MCF 10A (cell line): ENCODE results near the gene COLEC12. TPM values are rescaled to one million over a fixed set of nuclear protein-coding genes. Genes with fewer than 3 reads are reported as not detected.

Source experiments
- BruUV-seq: library from RNA; stranded (reverse); fragments of 400-500 nt; replicated peaks from 2 replicates; lab custom pipeline; 2021; lab: Mats Ljungman, UMichigan
- CTCF ChIA-PET: fragments of 300-600 bp; sonication (Branson Sonifier 250); formaldehyde crosslinking; extraction: SDS; loops from one replicate; lab custom pipeline; 2021; ENCODE audit warnings: antibody characterized with exemption, inconsistent platforms; lab: Yijun Ruan, JAX
- POLR2A ChIA-PET: fragments of 300-600, 350-650 bp; sonication (Branson Sonifier 250); formaldehyde crosslinking; extraction: SDS; loops from one replicate; lab custom pipeline; 2020; ENCODE audit warnings: antibody characterized with exemption, inconsistent platforms; lab: Yijun Ruan, JAX
- DNase-seq: peaks from one replicate; pipeline ENCODE4 v3.0.0-alpha.2; 2018; ENCODE audit not compliant: unreplicated experiment
- H3K27ac Mint-ChIP-seq: one replicate; pipeline ENCODE4 v1.8.0; 2022; ENCODE audit warnings: mild to moderate bottlenecking, low read depth, mixed read lengths; ENCODE audit not compliant: unreplicated experiment
- H3K27me3 Mint-ChIP-seq: one replicate; pipeline ENCODE4 v1.8.0; 2022; ENCODE audit warnings: mixed read lengths; ENCODE audit not compliant: insufficient read depth, unreplicated experiment
- H3K36me3 Mint-ChIP-seq: one replicate; pipeline ENCODE4 v1.8.0; 2022; ENCODE audit warnings: mild to moderate bottlenecking, moderate library complexity, mixed read lengths; ENCODE audit not compliant: insufficient read depth, unreplicated experiment
- H3K4me1 Mint-ChIP-seq: one replicate; pipeline ENCODE4 v1.8.0; 2022; ENCODE audit warnings: mixed read lengths; ENCODE audit not compliant: insufficient read depth, unreplicated experiment
- H3K4me3 Mint-ChIP-seq: one replicate; pipeline ENCODE4 v1.8.0; 2022; ENCODE audit warnings: mild to moderate bottlenecking, moderate library complexity, mixed read lengths; ENCODE audit not compliant: unreplicated experiment
- H3K9me3 Mint-ChIP-seq: one replicate; pipeline ENCODE4 v1.8.0; 2022; ENCODE audit warnings: mixed read lengths; ENCODE audit not compliant: unreplicated experiment
- CTCF ChIP-seq: fragments of 200-600 bp; IDR thresholded peaks from one replicate; pipeline ENCODE4 v1.8.0; 2022; ENCODE audit warnings: antibody characterized with exemption, mild to moderate bottlenecking; ENCODE audit not compliant: unreplicated experiment
- intact Hi-C: fragments of 100-400 bp; cut with micrococcal nuclease; formaldehyde crosslinking; loops from 2 replicates; pipeline ENCODE4 v1.14.1; 2022
- total RNA-seq: library from RNA; stranded (reverse); gene quantifications from 2 replicates; pipeline ENCODE4 v1.2.3, GENCODE V29; 2022

The COLEC12 gene
- total RNA-seq, 1 experiment from 2014 or later, result 0.05 TPM

- Mint-ChIP-seq H3K9me3 (peaks cover 26% of the 10 kb centered on the region), H3K4me1 (no peaks in the 10 kb centered on the region), H3K36me3 (no peaks in the 10 kb centered on the region), H3K4me3 (no peak overlapping the region), H3K27me3 (no peaks in the 10 kb centered on the region), H3K27ac (no peak overlapping the region)
- ChIA-PET CTCF (interaction anchor here (0.5 kb wide), 1 partner anchor 171 kb away, joined by 3 read pairs; no protein-coding TSS in a partner anchor), POLR2A (no interaction called here)
- TF ChIP-seq CTCF, result no peak
- intact Hi-C loops, result no loop called here
- DNase-seq, result no peak
- BruUV-seq, result no TSS peak
Observed at GRCh38 chr18:452816-453215, 47.7 kb downstream of the COLEC12 start.

- H3K4me1 Mint-ChIP-seq, result no peaks in the 10 kb centered on the region
- H3K27ac Mint-ChIP-seq, result no peak overlapping the region
- H3K4me3 Mint-ChIP-seq, result no peak overlapping the region
- no peaks in the 10 kb centered on the region for H3K36me3 Mint-ChIP-seq
- no peak for TF ChIP-seq CTCF
- intact Hi-C loops, result no loop called here
- H3K9me3 Mint-ChIP-seq, result peaks cover 20% of the 10 kb centered on the region
- no TSS peak for BruUV-seq
- CTCF ChIA-PET, result interaction anchor here (0.6 kb wide), 1 partner anchor 145 kb away, joined by 4 read pairs; no protein-coding TSS in a partner anchor
- POLR2A ChIA-PET, result no interaction called here
- no peaks in the 10 kb centered on the region for H3K27me3 Mint-ChIP-seq
- no peak for DNase-seq
Observed at GRCh38 chr18:449374-449773, 51.1 kb downstream of the COLEC12 start.

GRCh38 chr18:448116-448790 is 52.2 kb downstream of the COLEC12 start:
- intact Hi-C loops, result no loop called here
- BruUV-seq, result no TSS peak
- POLR2A ChIA-PET, result no interaction called here
- H3K36me3 Mint-ChIP-seq, result no peaks in the 10 kb centered on the region
- TF ChIP-seq CTCF, result no peak
- no peaks in the 10 kb centered on the region for H3K27me3 Mint-ChIP-seq
- H3K9me3 Mint-ChIP-seq, result peaks cover 20% of the 10 kb centered on the region
- no peak overlapping the region for H3K27ac Mint-ChIP-seq
- DNase-seq, result no peak
- H3K4me1 Mint-ChIP-seq, result no peaks in the 10 kb centered on the region
- CTCF ChIA-PET, result interaction anchor here (0.9 kb wide), 1 partner anchor 17 kb away, joined by 4 read pairs; no protein-coding TSS in a partner anchor
- H3K4me3 Mint-ChIP-seq, result no peak overlapping the region

GRCh38 chr18:446941-447560 is 53.5 kb downstream of the COLEC12 start:
- Mint-ChIP-seq H3K4me1 (no peaks in the 10 kb centered on the region), H3K27me3 (no peaks in the 10 kb centered on the region), H3K9me3 (peaks cover 15% of the 10 kb centered on the region), H3K27ac (no peak overlapping the region), H3K36me3 (no peaks in the 10 kb centered on the region), H3K4me3 (no peak overlapping the region)
- intact Hi-C loops, result no loop called here
- TF ChIP-seq CTCF, result no peak
- no TSS peak for BruUV-seq
- DNase-seq, result peak; percentile 9
- ChIA-PET CTCF (interaction anchor here (0.6 kb wide), 1 partner anchor 107 kb away, joined by 3 read pairs; no protein-coding TSS in a partner anchor), POLR2A (no interaction called here)
